H1 (cell line): ENCODE measurements around the gene VPS25. TPM values are rescaled to one million over a fixed set of nuclear protein-coding genes. Genes with fewer than 3 reads are reported as not detected.

Source experiments
- CTCF ChIA-PET: fragments of 300-600 bp; sonication (Branson Sonifier 250); formaldehyde crosslinking; loops from one replicate; lab custom pipeline; 2021; ENCODE audit not compliant: partially characterized antibody; lab: Charles Lee
- POLR2A ChIA-PET: fragments of 300-600 bp; sonication (Branson Sonifier 250); formaldehyde crosslinking; loops from one replicate; lab custom pipeline; 2021; ENCODE audit warnings: inconsistent platforms; ENCODE audit not compliant: partially characterized antibody; lab: Charles Lee
- DNase-seq, 2 experiments: peaks; one replicate each; pipeline versions ENCODE4 v3.0.0 to v3.0.0-alpha.2; 2010 to 2022; ENCODE audit warnings: low spot score in 2 of 2, low read depth in 1 of 2, mixed read lengths in 1 of 2
- FAIRE-seq: peaks from 2 replicates; lab custom pipeline; 2011; peaks lifted over from hg19 to GRCh38; lab: Jason Lieb, UNC
- H2AFZ ChIP-seq: 2 replicates; pipeline ENCODE4 v1.8.1; 2012; ENCODE audit warnings: low read length, inconsistent platforms
- H2AK5ac ChIP-seq: 2 replicates; pipeline ENCODE4 v1.6.1; 2013; ENCODE audit warnings: low read depth, low read length
- H2BK120ac ChIP-seq: replicated peaks from 2 replicates; pipeline ENCODE3; 2013; ENCODE audit warnings: low read depth, low read length, inconsistent platforms
- H2BK12ac ChIP-seq: 2 replicates; pipeline ENCODE4 v1.6.1; 2013; ENCODE audit warnings: low read depth, low read length
- H2BK15ac ChIP-seq: 2 replicates; pipeline ENCODE4 v1.6.1; 2013; ENCODE audit warnings: low read length
- H2BK20ac ChIP-seq: 2 replicates; pipeline ENCODE4 v1.6.1; 2013; ENCODE audit warnings: low read length
- H2BK5ac ChIP-seq: 2 replicates; pipeline ENCODE4 v1.6.1; 2013; ENCODE audit warnings: low read depth, low read length
- H3K14ac ChIP-seq: 2 replicates; pipeline ENCODE4 v1.6.1; 2013; ENCODE audit warnings: inconsistent platforms; ENCODE audit not compliant: insufficient read length
- H3K18ac ChIP-seq: 2 replicates; pipeline ENCODE4 v1.6.1; 2013; ENCODE audit warnings: low read length; ENCODE audit errors: extremely low read depth
- H3K23ac ChIP-seq: 2 replicates; pipeline ENCODE4 v1.6.1; 2013; ENCODE audit warnings: inconsistent platforms; ENCODE audit not compliant: insufficient read length
- H3K23me2 ChIP-seq: 2 replicates; pipeline ENCODE4 v1.6.1; 2013; ENCODE audit warnings: low read depth, low read length
- H3K27ac ChIP-seq: 2 replicates; pipeline ENCODE4 v1.6.1; 2011; ENCODE audit warnings: low read depth, low read length, inconsistent platforms
- H3K27me3 ChIP-seq, 4 experiments: replicated peaks in 1 of 4; 1 replicate in 1 of 4; 2 replicates in 3 of 4; pipeline versions ENCODE4 v1.6.1 to v1.8.1; 2011 to 2013; ENCODE audit warnings: low read length in 3 of 4, mild to moderate bottlenecking in 3 of 4, inconsistent platforms in 2 of 4, mixed read lengths in 2 of 4, moderate library complexity in 1 of 4; ENCODE audit not compliant: control insufficient read depth in 3 of 4, insufficient read depth in 3 of 4; ENCODE audit errors: extremely low read depth in 1 of 4
- H3K36me3 ChIP-seq, 4 experiments: 2 replicates each; pipeline versions ENCODE4 v1.6.1 to v1.8.1; 2011 to 2013; ENCODE audit warnings: mild to moderate bottlenecking in 4 of 4, low read length in 3 of 4, moderate library complexity in 2 of 4, control low read depth in 1 of 4, inconsistent platforms in 1 of 4; ENCODE audit not compliant: insufficient read depth in 4 of 4, control insufficient read depth in 2 of 4
- H3K4ac ChIP-seq: replicated peaks from 2 replicates; pipeline ENCODE3; 2013; ENCODE audit warnings: low read length, low read depth, mixed read lengths, inconsistent platforms; ENCODE audit not compliant: insufficient read length
- H3K4me1 ChIP-seq, 4 experiments: replicated peaks in 1 of 4; 1 replicate in 1 of 4; 2 replicates in 3 of 4; pipeline versions ENCODE4 v1.6.1 to v1.8.1; 2011 to 2013; ENCODE audit warnings: low read length in 3 of 4, inconsistent platforms in 2 of 4, mixed read lengths in 1 of 4; ENCODE audit not compliant: insufficient read depth in 4 of 4, control insufficient read depth in 3 of 4
- H3K4me2 ChIP-seq, 2 experiments: 2 replicates each; pipeline versions ENCODE4 v1.6.1 to v1.8.1; 2011 to 2013; ENCODE audit warnings: low read depth in 2 of 2, low read length in 2 of 2, control low read depth in 1 of 2, inconsistent platforms in 1 of 2, mild to moderate bottlenecking in 1 of 2; ENCODE audit not compliant: insufficient read depth in 1 of 2
- H3K4me3 ChIP-seq, 4 experiments: fragments of 200-600, 300-600 bp in 1 of 4; sonication (generic), shearing (Covaris generic), sonication (Bioruptor Twin) in 1 of 4; 2 replicates each; pipeline versions ENCODE4 v1.5.1 to v1.8.1; 2011 to 2016; ENCODE audit warnings: low read length in 4 of 4, low read depth in 3 of 4, control low read depth in 2 of 4, inconsistent platforms in 2 of 4, mild to moderate bottlenecking in 2 of 4, mixed read lengths in 1 of 4, moderate library complexity in 1 of 4; ENCODE audit not compliant: insufficient read depth in 2 of 4; ENCODE audit errors: extremely low read depth in 1 of 4
- H3K56ac ChIP-seq: replicated peaks from 2 replicates; pipeline ENCODE3; 2013; ENCODE audit warnings: low read depth, mild to moderate bottlenecking, mixed read lengths, low read length, inconsistent platforms; ENCODE audit not compliant: insufficient read length
- H3K79me1 ChIP-seq: 2 replicates; pipeline ENCODE4 v1.6.1; 2013; ENCODE audit warnings: low read depth, low read length, control low read depth
- H3K79me2 ChIP-seq, 2 experiments: 2 replicates each; pipeline versions ENCODE4 v1.6.1 to v1.8.1; 2012 to 2013; ENCODE audit warnings: low read length in 2 of 2, mild to moderate bottlenecking in 2 of 2, inconsistent platforms in 1 of 2; ENCODE audit not compliant: insufficient read depth in 2 of 2, control insufficient read depth in 1 of 2
- H3K9ac ChIP-seq, 4 experiments: replicated peaks in 1 of 4; 1 replicate in 1 of 4; 2 replicates in 3 of 4; pipeline versions ENCODE4 v1.6.1 to v1.8.1; 2011 to 2013; ENCODE audit warnings: low read depth in 3 of 4, low read length in 3 of 4, control low read depth in 2 of 4, mild to moderate bottlenecking in 2 of 4, moderate library complexity in 2 of 4, inconsistent platforms in 1 of 4; ENCODE audit errors: extremely low read depth in 1 of 4
- H3K9me3 ChIP-seq, 2 experiments: 2 replicates each; pipeline versions ENCODE4 v1.6.1 to v1.8.1; 2012 to 2013; ENCODE audit warnings: mild to moderate bottlenecking in 2 of 2, moderate library complexity in 2 of 2, control low read depth in 1 of 2, inconsistent platforms in 1 of 2, low read depth in 1 of 2, low read length in 1 of 2, mixed read lengths in 1 of 2; ENCODE audit not compliant: insufficient read depth in 2 of 2
- H4K20me1 ChIP-seq, 2 experiments: replicated peaks in 1 of 2; 2 replicates each; pipeline versions ENCODE3 to v1.8.1; 2011 to 2013; ENCODE audit warnings: inconsistent platforms in 2 of 2, low read length in 2 of 2, mild to moderate bottlenecking in 1 of 2; ENCODE audit not compliant: insufficient read depth in 2 of 2, control insufficient read depth in 1 of 2
- H4K5ac ChIP-seq: 2 replicates; pipeline ENCODE4 v1.6.1; 2013; ENCODE audit warnings: low read length, low read depth, mixed read lengths, inconsistent platforms; ENCODE audit not compliant: insufficient read length
- H4K8ac ChIP-seq: 2 replicates; pipeline ENCODE4 v1.8.0; 2013; ENCODE audit warnings: mild to moderate bottlenecking, moderate library complexity, low read length, inconsistent platforms; ENCODE audit not compliant: insufficient read depth; ENCODE audit errors: extremely low read depth
- H4K91ac ChIP-seq: replicated peaks from 2 replicates; pipeline ENCODE3; 2013; ENCODE audit warnings: low read length, mixed read lengths, inconsistent platforms; ENCODE audit not compliant: insufficient read length
- CHD2 ChIP-seq: IDR thresholded peaks from 2 replicates; pipeline ENCODE4 v1.6.1; 2012; ENCODE audit warnings: low read length, improper control_type of control experiment
- CTBP2 ChIP-seq: IDR thresholded peaks from 2 replicates; pipeline ENCODE4 v1.7.0; 2011; ENCODE audit warnings: borderline replicate concordance, mild to moderate bottlenecking, moderate library complexity, mixed read lengths, low read length; ENCODE audit not compliant: insufficient read depth, insufficient read length
- POLR2A ChIP-seq, 2 experiments: IDR thresholded peaks; 1 replicate in 1 of 2; 2 replicates in 1 of 2; pipeline ENCODE4 v1.6.1; 2011; ENCODE audit warnings: low read depth in 2 of 2, low read length in 2 of 2, mild to moderate bottlenecking in 2 of 2; ENCODE audit errors: control extremely low read depth in 1 of 2
- RBBP5 ChIP-seq: IDR thresholded peaks from 2 replicates; pipeline ENCODE4 v1.7.1; 2012; ENCODE audit warnings: low read depth, mild to moderate bottlenecking, inconsistent platforms, low read length, moderate library complexity, borderline replicate concordance
- RXRA ChIP-seq: IDR thresholded peaks from 2 replicates; pipeline ENCODE4 v1.6.1; 2011; ENCODE audit warnings: low read depth, mild to moderate bottlenecking, low read length, moderate library complexity; ENCODE audit not compliant: insufficient read depth
- SIN3A ChIP-seq, 2 experiments: IDR thresholded peaks in 1 of 2; conservative IDR thresholded peaks in 1 of 2; 2 replicates each; pipeline ENCODE4 v1.6.1; 2011 to 2012; ENCODE audit warnings: low read length in 2 of 2, improper control_type of control experiment in 1 of 2, low read depth in 1 of 2, mild to moderate bottlenecking in 1 of 2
- TEAD4 ChIP-seq: IDR thresholded peaks from 2 replicates; pipeline ENCODE4 v1.6.1; 2012; ENCODE audit warnings: low read depth, low read length, inconsistent platforms, mixed read lengths
- ZNF274 ChIP-seq: IDR thresholded peaks from 2 replicates; pipeline ENCODE4 v1.7.0; 2012; ENCODE audit warnings: low read length, borderline replicate concordance; ENCODE audit errors: extremely low read depth
- WGBS, 2 experiments: shearing (Covaris generic) in 1 of 2; methylation state at CpG; one replicate each; pipeline versions ENCODE4 v1.1.6 to v1.1.7; 2013 to 2015; ENCODE audit warnings: low lambda C conversion rate in 2 of 2, mixed read lengths in 2 of 2, inconsistent platforms in 1 of 2, low coverage in 1 of 2, missing lambda C conversion rate in 1 of 2; ENCODE audit not compliant: insufficient replicate concordance in 2 of 2, insufficient coverage in 1 of 2, insufficient read length in 1 of 2; ENCODE audit errors: extremely low coverage in 1 of 2, missing lambda C conversion rate in 1 of 2; 5-methylcytosine and 5-hydroxymethylcytosine counted together
- polyA plus RNA-seq, 7 experiments: library from polyadenylated mRNA; depleted of rRNA in 3 of 7; stranded (reverse) in 5 of 7; unstranded in 2 of 7; fragments of >200 nt in 5 of 7; fragments of 200-250 nt in 2 of 7; gene quantifications; 1 replicate in 5 of 7; 2 replicates in 1 of 7; 4 replicates in 1 of 7; pipeline versions ENCODE4 v1.2.1 to v1.2.3, GENCODE V29; 2011 to 2013; ENCODE audit warnings: missing spikeins in 2 of 7, mixed read lengths in 2 of 7
- total RNA-seq: library from RNA; stranded (reverse); fragmentation: NEBNext Ultra II Directional; extraction: Animal tissue kit (Norgen Biotek cat#: 25700); gene quantifications from 2 replicates; pipeline ENCODE4 v1.2.1, GENCODE V29; 2021
- TF ChIP-seq, protein P1 (sequence below): IDR thresholded peaks from 2 replicates; pipeline ENCODE4 v1.6.1; 2011; ENCODE audit warnings: low read depth, mild to moderate bottlenecking, low read length; ENCODE audit not compliant: insufficient read depth

The VPS25 gene
- total and polyA plus RNA-seq, 2 of the 8 experiments (the other 6 are each of a cell fraction or from before 2014, with no cell fraction given): 88.2 to 188 TPM

DNA sequence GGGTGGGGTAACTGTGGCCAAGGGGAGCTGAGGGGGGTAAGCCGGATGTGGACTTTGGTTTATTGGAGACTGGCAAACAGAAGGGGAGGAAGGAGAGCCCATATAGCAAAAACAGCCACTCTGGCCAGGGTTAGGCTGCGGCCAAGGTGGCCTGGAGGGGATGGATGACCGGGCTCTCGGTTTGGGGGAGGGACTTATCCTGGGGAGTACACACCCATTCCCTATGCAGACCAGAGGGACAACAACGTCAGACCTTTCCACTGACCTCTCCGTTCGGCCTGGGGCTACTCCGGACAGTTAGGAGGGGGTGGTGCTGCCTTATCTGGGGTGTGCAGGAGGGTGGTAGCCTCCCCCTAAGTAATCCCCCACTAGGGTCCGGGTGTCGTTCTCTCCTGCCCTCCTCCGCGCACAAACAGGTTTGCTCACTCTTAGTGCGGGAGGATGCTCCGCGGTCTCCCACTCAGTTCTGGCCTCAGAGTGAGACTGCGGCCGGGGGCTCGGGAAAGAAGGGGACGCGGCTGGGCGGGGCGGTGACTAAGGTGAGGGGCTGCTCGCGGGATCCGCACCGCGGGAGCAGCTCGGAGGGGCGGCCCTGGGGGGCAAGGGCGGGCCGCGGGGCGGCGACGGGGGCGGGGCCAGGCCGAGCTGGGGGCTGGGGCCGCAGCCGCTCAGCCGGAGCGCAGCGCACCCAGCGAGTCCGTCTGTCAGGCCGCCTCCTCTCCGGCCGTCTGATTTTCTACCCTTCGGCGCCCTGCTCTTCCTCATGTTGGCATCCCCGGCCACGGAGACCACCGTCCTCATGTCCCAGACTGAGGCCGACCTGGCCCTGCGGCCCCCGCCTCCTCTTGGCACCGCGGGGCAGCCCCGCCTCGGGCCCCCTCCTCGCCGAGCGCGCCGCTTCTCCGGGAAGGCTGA lies 6.9 kb downstream of the VPS25 start, which contains the start of gene WNK4:
Gene WNK4 (plus strand): TSS at position 675 of the 915 bp plus-strand sequence. CDS start 89 bp downstream, at position 764.
- Histone ChIP-seq H3K23me2 (peaks cover 11% of the 10 kb centered on the region), H3K18ac (no peak within 1 kb of the TSS; the same call in none of the 2 replicates), H3K4ac (no peak within 1 kb of the TSS), H3K4me3 (peak within 1 kb of the TSS; percentile 38 to 76 (median 54)), H3K9me3 (no peaks in the 10 kb centered on the region), H2BK5ac (peak within 1 kb of the TSS; percentile 30; the same call in 1 of the 2 replicates), H3K23ac (no peak within 1 kb of the TSS), H3K9ac (peak within 1 kb of the TSS in 3 of 4 experiments; percentile 34 to 57 (median 43); a peak in 5 of 7 replicates), H3K79me1 (no peaks in the 10 kb centered on the region), H3K4me2 (peak within 1 kb of the TSS; percentile 92 to 99), H3K27me3 (peaks cover 6 to 23% (median 19%) of the 10 kb centered on the region in 4 experiments), H4K8ac (peak within 1 kb of the TSS; percentile 80), H3K27ac (no peak within 1 kb of the TSS), H2BK120ac (no peak within 1 kb of the TSS), H3K56ac (no peak within 1 kb of the TSS), H2BK20ac (no peak within 1 kb of the TSS), H2BK12ac (no peak within 1 kb of the TSS; the same call in 1 of the 2 replicates), H3K79me2 (no peaks in the 10 kb centered on the region), H3K36me3 (peaks cover 7 to 23% (median 14%) of the 10 kb centered on the region in 4 experiments; a peak in 6 of 8 replicates), H2AK5ac (no peak within 1 kb of the TSS), H3K4me1 (peaks cover 0 to 14% (median 8%) of the 10 kb centered on the region in 4 experiments; a peak in 6 of 7 replicates), H2BK15ac (no peak within 1 kb of the TSS; the same call in 1 of the 2 replicates), H4K91ac (no peak within 1 kb of the TSS), H4K20me1 (no peaks in the 10 kb centered on the region), H3K14ac (no peak within 1 kb of the TSS), H4K5ac (no peak within 1 kb of the TSS), H2AFZ (no peak within 1 kb of the TSS)
- ChIA-PET CTCF (interaction anchor here (0.6 to 2.1 kb wide), 4 partner anchors 17 to 218 kb away, joined by 3 to 5 read pairs (median 3); partner anchors contain the start of genes CNTD1, COA3 and RPL27), POLR2A (interaction anchor here (0.7 to 3.8 kb wide), 13 partner anchors 9 to 202 kb away, joined by 3 to 17 read pairs (median 4); partner anchors contain the start of genes CNTD1, COA3, PSMC3IP and RAMP2)
- no peak for FAIRE-seq
- peak in 1 of 2 experiments; percentile 73 for DNase-seq
- WGBS, 2 experiments: 5% methylated on average over 30 of the region's 65 CpGs; no CpG with 5 or more reads in 1 of the 2 experiments
- no peak for TF ChIP-seq TEAD4
- peak in 1 of 2 experiments; percentile 77; a peak in 2 of 3 replicates for TF ChIP-seq POLR2A (IDR thresholded peaks at IDR 0.05; ENCODE audit: control extremely low read depth in 1 of 2, low read depth in 2 of 2, low read length in 2 of 2)
- no peak for TF ChIP-seq SIN3A (conservative IDR thresholded peaks at IDR 0.05 in 1 of 2, IDR thresholded peaks at IDR 0.05 in 1 of 2; ENCODE audit: low read depth in 1 of 2, low read length in 2 of 2)
- no peak for TF ChIP-seq ZNF274
- peak; percentile 50 for TF ChIP-seq CTBP2
- TF ChIP-seq RXRA: no peak
- peak; percentile 21; the same call in 1 of the 2 replicates for TF ChIP-seq RBBP5
- TF ChIP-seq, protein P1, sequence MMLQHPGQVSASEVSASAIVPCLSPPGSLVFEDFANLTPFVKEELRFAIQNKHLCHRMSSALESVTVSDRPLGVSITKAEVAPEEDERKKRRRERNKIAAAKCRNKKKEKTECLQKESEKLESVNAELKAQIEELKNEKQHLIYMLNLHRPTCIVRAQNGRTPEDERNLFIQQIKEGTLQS: no peak
- no peak for TF ChIP-seq CHD2
